ENCODE data around the gene EFL1.
"Not testable (repeated sequence)": the region's sequence is repeated elsewhere in the genome, so short reads cannot be mapped to it uniquely, and the experiment has no call there.

EFL1 gene

GRCh38 chr15:82197733-82198594, 64.6 kb downstream of the EFL1 start:
- DNase-seq (ENCODE audit: low spot score): no peak
- TF ChIP-seq CTCF (IDR thresholded peaks at IDR 0.05; ENCODE audit: poor library complexity, severe bottlenecking): peak; percentile 97
- peak; percentile 94 for ATAC-seq (ENCODE audit: low read depth)
- Histone ChIP-seq H3K27me3 (ENCODE audit: insufficient read depth, poor library complexity, severe bottlenecking) (no peaks in the 10 kb centered on the region), H3K4me1 (ENCODE audit: insufficient read depth, poor library complexity, severe bottlenecking) (no peaks in the 10 kb centered on the region), H3K9me3 (ENCODE audit: severe bottlenecking) (no peaks in the 10 kb centered on the region), H3K4me3 (ENCODE audit: severe bottlenecking) (no peak overlapping the region), H3K36me3 (ENCODE audit: low read depth) (peaks cover 19% of the 10 kb centered on the region), H3K27ac (ENCODE audit: poor library complexity, severe bottlenecking) (no peak overlapping the region)

- no peaks in the 10 kb centered on the region for H3K27me3 ChIP-seq (ENCODE audit: insufficient read depth, poor library complexity, severe bottlenecking)
- H3K4me3 ChIP-seq (ENCODE audit: severe bottlenecking): no peak overlapping the region
- DNase-seq (ENCODE audit: low spot score) (no peak), ATAC-seq (ENCODE audit: low read depth) (no peak)
- H3K27ac ChIP-seq (ENCODE audit: poor library complexity, severe bottlenecking): no peak overlapping the region
- H3K36me3 ChIP-seq (ENCODE audit: low read depth): peaks cover 14% of the 10 kb centered on the region
- H3K9me3 ChIP-seq (ENCODE audit: severe bottlenecking): no peaks in the 10 kb centered on the region
- no peaks in the 10 kb centered on the region for H3K4me1 ChIP-seq (ENCODE audit: insufficient read depth, poor library complexity, severe bottlenecking)
- TF ChIP-seq CTCF (IDR thresholded peaks at IDR 0.05; ENCODE audit: poor library complexity, severe bottlenecking): no peak
Observed at GRCh38 chr15:82196353-82196752, 66.2 kb downstream of the EFL1 start.

GRCh38 chr15:82195818-82196217, 66.7 kb downstream of the EFL1 start:
- not testable (repeated sequence) for H3K27ac ChIP-seq (ENCODE audit: poor library complexity, severe bottlenecking); H3K27me3 ChIP-seq (ENCODE audit: insufficient read depth, poor library complexity, severe bottlenecking); H3K4me3 ChIP-seq (ENCODE audit: severe bottlenecking); H3K4me1 ChIP-seq (ENCODE audit: insufficient read depth, poor library complexity, severe bottlenecking); DNase-seq (ENCODE audit: low spot score); H3K9me3 ChIP-seq (ENCODE audit: severe bottlenecking); ATAC-seq (ENCODE audit: low read depth)
- peaks cover 14% of the 10 kb centered on the region for H3K36me3 ChIP-seq (ENCODE audit: low read depth)

GRCh38 chr15:82194488-82194887, 68.0 kb downstream of the EFL1 start:
- not testable (repeated sequence) for DNase-seq (ENCODE audit: low spot score); H3K27ac ChIP-seq (ENCODE audit: poor library complexity, severe bottlenecking); H3K9me3 ChIP-seq (ENCODE audit: severe bottlenecking); H3K27me3 ChIP-seq (ENCODE audit: insufficient read depth, poor library complexity, severe bottlenecking); H3K4me3 ChIP-seq (ENCODE audit: severe bottlenecking); H3K4me1 ChIP-seq (ENCODE audit: insufficient read depth, poor library complexity, severe bottlenecking); ATAC-seq (ENCODE audit: low read depth)
- peaks cover 14% of the 10 kb centered on the region for H3K36me3 ChIP-seq (ENCODE audit: low read depth)

- not testable (repeated sequence) for H3K27me3 ChIP-seq (ENCODE audit: insufficient read depth, poor library complexity, severe bottlenecking); H3K27ac ChIP-seq (ENCODE audit: poor library complexity, severe bottlenecking); H3K4me3 ChIP-seq (ENCODE audit: severe bottlenecking); H3K4me1 ChIP-seq (ENCODE audit: insufficient read depth, poor library complexity, severe bottlenecking); DNase-seq (ENCODE audit: low spot score); H3K9me3 ChIP-seq (ENCODE audit: severe bottlenecking)
- peaks cover 14% of the 10 kb centered on the region for H3K36me3 ChIP-seq (ENCODE audit: low read depth)
- ATAC-seq (ENCODE audit: low read depth): peak; percentile 54
Observed at GRCh38 chr15:82193435-82193834, 69.1 kb downstream of the EFL1 start.

GRCh38 chr15:82192394-82192793, 70.1 kb downstream of the EFL1 start:
- DNase-seq (ENCODE audit: low spot score); H3K27me3 ChIP-seq (ENCODE audit: insufficient read depth, poor library complexity, severe bottlenecking); H3K9me3 ChIP-seq (ENCODE audit: severe bottlenecking); H3K27ac ChIP-seq (ENCODE audit: poor library complexity, severe bottlenecking); H3K4me3 ChIP-seq (ENCODE audit: severe bottlenecking); H3K4me1 ChIP-seq (ENCODE audit: insufficient read depth, poor library complexity, severe bottlenecking): not testable (repeated sequence)
- 0 out of 3 replicates have a peak, but pooled peaks have one; percentile 29 for ATAC-seq (ENCODE audit: low read depth)
- peaks cover 13% of the 10 kb centered on the region for H3K36me3 ChIP-seq (ENCODE audit: low read depth)
